CD4-positive, alpha-beta memory T cell (primary cell): Measurements from ENCODE around the gene DOK6. TPM values are rescaled to one million over a fixed set of nuclear protein-coding genes. Genes with fewer than 3 reads are reported as not detected.

Experiments used
- CTCF ChIA-PET: fragments of 350-600 bp; sonication (Branson Sonifier 250); formaldehyde crosslinking; loops from one replicate; lab custom pipeline; 2021; ENCODE audit warnings: inconsistent platforms; ENCODE audit not compliant: partially characterized antibody; lab: Charles Lee
- POLR2A ChIA-PET: fragments of 350-600 bp; sonication (Branson Sonifier 250); formaldehyde crosslinking; loops from one replicate; lab custom pipeline; 2021; ENCODE audit not compliant: partially characterized antibody; lab: Charles Lee
- DNase-seq, 5 donors: peaks; one replicate each; pipeline versions ENCODE4 v3.0.0 to v3.0.0-alpha.2; 2020 to 2022; ENCODE audit warnings: mixed read lengths in 1 of 5
- H3K27ac ChIP-seq: one replicate; pipeline ENCODE4 v1.7.0; 2013; ENCODE audit warnings: low read depth, low read length
- H3K27me3 ChIP-seq: 2 replicates; pipeline ENCODE4 v1.7.0; 2013; ENCODE audit warnings: mild to moderate bottlenecking, low read length, moderate library complexity; ENCODE audit not compliant: insufficient read depth
- H3K36me3 ChIP-seq: 2 replicates; pipeline ENCODE4 v1.7.0; 2013; ENCODE audit warnings: mild to moderate bottlenecking, low read length, moderate library complexity; ENCODE audit not compliant: insufficient read depth
- H3K4me1 ChIP-seq: 2 replicates; pipeline ENCODE4 v1.7.0; 2013; ENCODE audit warnings: mild to moderate bottlenecking, low read length, moderate library complexity; ENCODE audit not compliant: insufficient read depth
- H3K4me3 ChIP-seq, 2 donors: one replicate each; pipeline ENCODE4 v1.7.0; 2013; ENCODE audit warnings: low read length in 2 of 2, mild to moderate bottlenecking in 1 of 2
- H3K9me3 ChIP-seq, 2 donors: one replicate each; pipeline ENCODE4 v1.7.0; 2013; ENCODE audit warnings: low read length in 2 of 2, control low read depth in 1 of 2; ENCODE audit not compliant: control insufficient read depth in 1 of 2
- H3K27ac Mint-ChIP-seq, 7 donors: one replicate each; pipeline ENCODE4 v1.8.0; 2020 to 2021; ENCODE audit warnings: mixed read lengths in 7 of 7, mild to moderate bottlenecking in 6 of 7, inconsistent platforms in 3 of 7, moderate library complexity in 3 of 7
- H3K27me3 Mint-ChIP-seq, 2 donors: one replicate each; pipeline ENCODE4 v1.8.0; 2020 to 2021; ENCODE audit warnings: mixed read lengths in 2 of 2
- H3K36me3 Mint-ChIP-seq, 2 donors: one replicate each; pipeline ENCODE4 v1.8.0; 2020 to 2021; ENCODE audit warnings: mixed read lengths in 2 of 2, inconsistent platforms in 1 of 2, mild to moderate bottlenecking in 1 of 2
- H3K4me1 Mint-ChIP-seq, 4 donors: one replicate each; pipeline ENCODE4 v1.8.0; 2020 to 2021; ENCODE audit warnings: mixed read lengths in 4 of 4, mild to moderate bottlenecking in 1 of 4
- H3K4me3 Mint-ChIP-seq, 8 donors: one replicate each; pipeline ENCODE4 v1.8.0; 2020 to 2021; ENCODE audit warnings: mixed read lengths in 8 of 8, mild to moderate bottlenecking in 7 of 8, moderate library complexity in 6 of 8, inconsistent platforms in 3 of 8
- H3K9me3 Mint-ChIP-seq, 8 donors: one replicate each; pipeline ENCODE4 v1.8.0; 2020 to 2021; ENCODE audit warnings: mixed read lengths in 8 of 8, mild to moderate bottlenecking in 5 of 8, inconsistent platforms in 3 of 8, moderate library complexity in 1 of 8
- intact Hi-C: fragments of 100-400 bp; cut with micrococcal nuclease; formaldehyde crosslinking; loops from one replicate; pipeline ENCODE4 v1.15.1; 2023
- polyA plus RNA-seq, 2 donors: library from polyadenylated mRNA; unstranded; fragments of 300-500 nt; fragmentation: Illumina TruSeq; gene quantifications; one replicate each; pipeline ENCODE4 v1.2.3, GENCODE V29; 2021
- total RNA-seq, 2 experiments: library from RNA; stranded (reverse); gene quantifications; one replicate each; pipeline ENCODE4 v1.2.3, GENCODE V29; 2021

Gene DOK6
- total and polyA plus RNA-seq, 4 experiments from 2014 or later: 0.04 to 0.15 TPM; not detected in 2

DNA sequence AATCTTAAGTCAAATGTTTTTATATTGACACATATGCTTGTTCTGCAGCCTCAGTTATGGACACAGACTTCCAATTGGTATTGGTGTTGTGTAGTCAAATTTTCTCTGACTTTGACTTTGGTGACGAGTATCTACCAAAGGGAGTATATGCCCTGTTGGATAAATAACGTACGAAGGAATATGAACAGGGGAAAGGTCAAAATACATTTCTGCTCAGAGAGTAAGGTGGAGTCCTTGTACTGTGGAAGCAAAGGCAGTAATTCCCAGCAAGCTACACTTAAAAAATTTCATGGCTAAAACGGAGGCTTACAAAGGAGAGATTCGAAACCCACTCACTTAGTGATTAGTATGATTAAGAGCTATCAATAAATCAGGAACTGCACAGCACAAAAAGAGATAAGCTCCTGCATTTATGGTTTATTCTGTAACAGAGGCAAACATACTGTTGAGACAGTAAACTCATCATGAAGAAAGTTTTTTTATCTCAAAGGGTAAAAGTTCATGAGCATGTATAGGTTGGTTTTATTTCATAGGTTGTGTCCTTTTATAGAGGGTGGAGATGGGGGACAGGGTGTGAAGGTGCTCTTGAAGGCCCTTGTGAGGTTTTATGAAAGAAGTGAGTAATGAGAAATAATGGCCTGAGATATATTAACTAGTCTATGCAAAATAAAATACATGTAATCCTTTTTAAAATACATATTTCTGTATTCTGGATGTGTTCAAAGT is 404.3 kb downstream of the DOK6 start:
- Histone ChIP-seq H3K36me3 (no peaks in the 10 kb centered on the region), H3K4me1 (no peaks in the 10 kb centered on the region), H3K9me3 (no peaks in the 10 kb centered on the region), H3K27ac (no peak overlapping the region), H3K4me3 (no peak overlapping the region), H3K27me3 (no peaks in the 10 kb centered on the region)
- H3K27ac Mint-ChIP-seq: no peak overlapping the region
- H3K4me1 Mint-ChIP-seq: peaks cover 0 to 10% (median 2%) of the 10 kb centered on the region in 4 donors
- H3K4me3 Mint-ChIP-seq: no peak overlapping the region
- peaks cover 0 to 1% (median 0%) of the 10 kb centered on the region in 8 donors for H3K9me3 Mint-ChIP-seq
- H3K36me3 Mint-ChIP-seq: peaks cover 6 to 38% of the 10 kb centered on the region in 2 donors
- ChIA-PET POLR2A (no interaction called here), CTCF (no interaction called here)
- intact Hi-C loops: no loop called here
- H3K27me3 Mint-ChIP-seq: no peaks in the 10 kb centered on the region
- DNase-seq: no peak

DNA sequence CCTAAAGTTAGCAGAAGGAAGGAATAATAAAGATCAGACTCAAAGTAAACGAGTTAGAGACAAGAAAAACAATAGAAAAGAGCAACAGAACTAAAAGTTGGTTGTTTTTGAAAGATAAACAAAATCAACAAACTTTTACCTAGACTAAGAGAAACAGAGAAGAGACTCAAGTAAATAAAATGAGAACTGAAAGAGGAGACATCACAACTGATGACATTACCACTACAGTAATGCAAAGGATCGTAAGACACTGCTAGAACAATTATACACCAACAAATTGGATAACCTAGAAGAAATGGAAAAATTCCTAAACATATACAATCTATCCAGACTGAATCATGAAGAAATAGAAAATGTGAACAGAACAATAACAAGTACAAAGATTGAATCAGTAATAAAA is 407.7 kb downstream of the DOK6 start:
- Mint-ChIP-seq H3K9me3 (peaks cover 0 to 5% (median 0%) of the 10 kb centered on the region in 8 donors), H3K36me3 (peaks cover 22 to 47% of the 10 kb centered on the region in 2 donors), H3K27ac (peak overlapping the region in 1 of 7 donors; percentile 12), H3K27me3 (no peaks in the 10 kb centered on the region), H3K4me1 (peaks cover 5 to 10% (median 6%) of the 10 kb centered on the region in 4 donors), H3K4me3 (no peak overlapping the region)
- no peak overlapping the region for H3K27ac ChIP-seq
- no peak for DNase-seq
- H3K4me3 ChIP-seq: no peak overlapping the region
- intact Hi-C loops: no loop called here
- ChIA-PET POLR2A (no interaction called here), CTCF (no interaction called here)
- no peaks in the 10 kb centered on the region for H3K9me3 ChIP-seq
- H3K27me3 ChIP-seq: no peaks in the 10 kb centered on the region
- H3K4me1 ChIP-seq: no peaks in the 10 kb centered on the region
- H3K36me3 ChIP-seq: no peaks in the 10 kb centered on the region

DNA sequence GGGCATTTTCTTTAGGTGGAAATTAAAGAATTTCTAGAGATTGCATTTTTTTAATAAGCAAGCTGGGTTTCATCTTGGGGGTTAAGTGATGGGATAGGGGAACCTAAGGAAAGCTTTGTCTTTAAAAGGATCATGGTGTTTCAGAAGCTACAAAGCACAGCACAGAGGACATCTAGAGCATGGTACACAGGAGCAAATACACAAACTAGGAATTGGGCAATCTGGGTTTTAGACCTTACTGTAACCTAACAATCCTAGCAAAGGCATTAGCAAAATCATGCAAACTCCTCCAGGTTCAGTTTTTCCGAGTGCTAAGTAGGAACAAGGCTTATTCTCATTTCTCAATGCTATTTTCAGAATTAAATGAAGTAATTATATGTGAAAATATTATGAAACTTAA is 412.9 kb downstream of the DOK6 start:
- Mint-ChIP-seq H3K36me3 (peaks cover 46 to 61% of the 10 kb centered on the region in 2 donors), H3K4me3 (no peak overlapping the region), H3K9me3 (peaks cover 0 to 5% (median 0%) of the 10 kb centered on the region in 8 donors), H3K4me1 (peaks cover 4 to 7% (median 6%) of the 10 kb centered on the region in 4 donors), H3K27me3 (no peaks in the 10 kb centered on the region), H3K27ac (no peak overlapping the region)
- no peaks in the 10 kb centered on the region for H3K9me3 ChIP-seq
- ChIA-PET CTCF (no interaction called here), POLR2A (no interaction called here)
- no peaks in the 10 kb centered on the region for H3K4me1 ChIP-seq
- no peaks in the 10 kb centered on the region for H3K27me3 ChIP-seq
- H3K36me3 ChIP-seq: no peaks in the 10 kb centered on the region
- intact Hi-C loops: no loop called here
- no peak overlapping the region for H3K27ac ChIP-seq
- no peak overlapping the region for H3K4me3 ChIP-seq
- DNase-seq: no peak

DNA sequence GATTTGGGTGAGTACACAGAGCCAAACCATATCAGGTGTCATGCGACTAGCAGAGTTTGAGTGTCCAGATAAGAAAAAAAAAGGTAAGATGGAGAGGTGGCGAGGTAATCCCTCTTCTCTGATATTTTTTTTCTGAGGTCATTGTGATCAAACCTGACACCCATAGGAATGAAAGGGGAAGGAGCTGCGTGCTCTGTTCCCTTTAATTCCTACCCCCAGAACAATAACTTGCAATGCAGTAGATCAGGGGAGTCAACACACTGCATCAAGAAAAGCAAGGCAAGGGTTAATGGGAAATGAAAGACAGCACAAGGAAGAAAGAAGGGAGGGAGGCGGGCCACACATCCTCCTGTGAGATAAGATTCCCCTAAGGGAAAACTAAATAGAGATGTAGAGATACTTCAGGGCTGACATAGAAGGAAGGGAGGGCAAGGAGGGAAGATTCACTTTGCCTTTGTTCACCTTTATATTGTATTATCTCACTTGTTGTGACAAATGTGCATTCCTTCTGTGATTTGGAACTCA is 414.2 kb downstream of the DOK6 start:
- Mint-ChIP-seq H3K4me3 (no peak overlapping the region), H3K9me3 (peaks cover 0 to 4% (median 0%) of the 10 kb centered on the region in 8 donors), H3K27me3 (no peaks in the 10 kb centered on the region), H3K4me1 (peaks cover 0 to 7% (median 4%) of the 10 kb centered on the region in 4 donors), H3K27ac (no peak overlapping the region), H3K36me3 (peaks cover 46 to 64% of the 10 kb centered on the region in 2 donors)
- Histone ChIP-seq H3K9me3 (no peaks in the 10 kb centered on the region), H3K4me3 (no peak overlapping the region), H3K27me3 (no peaks in the 10 kb centered on the region), H3K4me1 (no peaks in the 10 kb centered on the region), H3K36me3 (peaks cover 5% of the 10 kb centered on the region), H3K27ac (no peak overlapping the region)
- intact Hi-C loops: no loop called here
- ChIA-PET CTCF (no interaction called here), POLR2A (no interaction called here)
- DNase-seq: no peak

DNA sequence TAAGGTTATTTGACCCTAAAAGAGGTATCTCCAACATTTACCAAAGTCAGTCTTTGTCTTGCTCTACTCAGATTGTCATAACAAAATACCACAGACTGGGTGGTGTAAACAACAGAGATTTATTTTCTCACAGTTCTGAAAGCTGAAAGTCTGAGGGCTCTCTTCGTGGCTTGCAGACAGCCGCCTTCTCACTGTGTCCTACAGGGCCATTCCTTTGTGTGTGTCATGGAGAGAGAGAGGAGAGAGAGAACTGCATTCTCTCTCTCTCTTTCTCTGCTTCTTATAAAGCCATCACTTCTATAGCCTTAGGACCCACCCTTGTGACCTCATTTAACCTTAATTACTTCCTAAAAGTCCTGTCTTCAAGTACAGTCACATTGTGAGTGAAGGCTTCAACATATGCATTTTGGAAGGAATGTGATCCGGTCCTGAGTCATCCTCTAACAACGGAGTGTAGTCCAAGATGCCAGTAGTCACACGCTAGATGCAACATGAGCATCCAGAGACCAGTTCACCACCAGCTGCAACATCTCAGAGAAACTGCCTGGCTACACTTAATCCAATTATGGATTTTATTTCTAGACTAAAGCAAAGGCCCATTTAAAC is 416.8 kb downstream of the DOK6 start:
- no peaks in the 10 kb centered on the region for H3K27me3 Mint-ChIP-seq
- intact Hi-C loops: no loop called here
- Histone ChIP-seq H3K9me3 (no peaks in the 10 kb centered on the region), H3K27ac (no peak overlapping the region), H3K4me1 (no peaks in the 10 kb centered on the region), H3K27me3 (no peaks in the 10 kb centered on the region), H3K36me3 (peaks cover 5% of the 10 kb centered on the region), H3K4me3 (no peak overlapping the region)
- ChIA-PET CTCF (no interaction called here), POLR2A (no interaction called here)
- no peak for DNase-seq
- H3K4me3 Mint-ChIP-seq: no peak overlapping the region
- peak overlapping the region in 1 of 7 donors; percentile 60 for H3K27ac Mint-ChIP-seq
- H3K36me3 Mint-ChIP-seq: peaks cover 44 to 76% of the 10 kb centered on the region in 2 donors
- peaks cover 0 to 6% (median under 1%) of the 10 kb centered on the region in 8 donors for H3K9me3 Mint-ChIP-seq
- no peaks in the 10 kb centered on the region for H3K4me1 Mint-ChIP-seq

DNA sequence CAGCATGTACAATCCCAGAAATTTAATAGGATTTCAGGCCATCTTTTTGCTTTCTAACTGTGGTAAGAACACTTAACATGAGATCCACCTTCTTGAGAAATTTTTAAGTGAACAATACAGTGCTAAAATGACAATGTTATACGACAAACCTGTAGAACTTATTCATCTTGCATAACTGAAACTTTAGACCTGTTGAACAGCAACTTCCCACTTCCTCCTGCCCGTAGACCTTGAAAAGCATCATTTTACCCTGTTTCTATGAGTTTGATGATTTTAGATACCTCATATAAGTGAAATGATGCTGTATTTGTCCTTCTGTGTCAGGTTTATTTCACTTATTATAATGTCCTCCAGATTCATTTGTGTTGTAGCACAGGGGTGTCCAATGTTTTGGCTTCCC is 418.8 kb downstream of the DOK6 start:
- peaks cover 5% of the 10 kb centered on the region for H3K36me3 ChIP-seq
- H3K27me3 Mint-ChIP-seq: no peaks in the 10 kb centered on the region
- intact Hi-C loops: no loop called here
- no peak overlapping the region for H3K4me3 ChIP-seq
- POLR2A ChIA-PET: no interaction called here
- H3K9me3 Mint-ChIP-seq: peaks cover 0 to 6% (median 3%) of the 10 kb centered on the region in 8 donors
- CTCF ChIA-PET: no interaction called here
- no peak for DNase-seq
- no peaks in the 10 kb centered on the region for H3K27me3 ChIP-seq
- no peak overlapping the region for H3K27ac ChIP-seq
- H3K9me3 ChIP-seq: no peaks in the 10 kb centered on the region
- H3K36me3 Mint-ChIP-seq: peaks cover 38 to 67% of the 10 kb centered on the region in 2 donors
- no peaks in the 10 kb centered on the region for H3K4me1 ChIP-seq
- no peak overlapping the region for H3K27ac Mint-ChIP-seq
- H3K4me3 Mint-ChIP-seq: no peak overlapping the region
- H3K4me1 Mint-ChIP-seq: no peaks in the 10 kb centered on the region

DNA sequence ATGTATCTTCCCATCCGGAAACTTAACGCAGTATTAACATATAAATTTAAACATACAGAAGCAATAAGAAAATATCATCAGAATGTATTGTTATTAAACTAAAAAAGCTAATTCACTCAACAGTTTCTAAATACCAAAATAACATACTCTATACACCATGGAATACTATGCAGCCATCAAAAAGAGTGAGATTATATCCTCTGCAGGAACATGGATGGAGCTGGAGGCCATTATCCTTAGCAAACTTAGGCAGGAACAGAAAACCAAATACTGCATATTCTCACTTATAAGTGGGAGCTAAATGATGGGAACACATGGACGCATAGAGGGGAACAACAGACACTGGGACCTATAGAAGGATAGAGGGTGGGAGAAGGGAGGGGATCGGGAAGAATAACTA is 419.9 kb downstream of the DOK6 start:
- no peaks in the 10 kb centered on the region for H3K4me1 Mint-ChIP-seq
- H3K27me3 Mint-ChIP-seq: no peaks in the 10 kb centered on the region
- peaks cover 33 to 63% of the 10 kb centered on the region in 2 donors for H3K36me3 Mint-ChIP-seq

More for the DNA sequence above, 419.9 kb downstream of the DOK6 start:
- H3K27me3 ChIP-seq: no peaks in the 10 kb centered on the region
- intact Hi-C loops: no loop called here
- ChIA-PET CTCF (no interaction called here), POLR2A (no interaction called here)
- H3K9me3 Mint-ChIP-seq: peaks cover 0 to 6% (median 3%) of the 10 kb centered on the region in 8 donors
- no peak overlapping the region for H3K27ac ChIP-seq
- no peaks in the 10 kb centered on the region for H3K4me1 ChIP-seq
- no peak overlapping the region for H3K4me3 ChIP-seq
- no peak overlapping the region for H3K27ac Mint-ChIP-seq
- no peaks in the 10 kb centered on the region for H3K9me3 ChIP-seq
- no peak for DNase-seq
- H3K36me3 ChIP-seq: peaks cover 5% of the 10 kb centered on the region
- H3K4me3 Mint-ChIP-seq: no peak overlapping the region
